GM18870 (cell line): ENCODE measurements around the gene KCP.

Source experiments
- ATAC-seq: cut with Tn5 transposase; IDR thresholded peaks from one replicate; pipeline ENCODE4 v1.9.1; 2021; ENCODE audit warnings: moderate library complexity; ENCODE audit not compliant: unreplicated experiment

KCP gene

GRCh38 chr7:128888756-128889095 lies 21.8 kb downstream of the KCP start:
- no peak for ATAC-seq

GRCh38 chr7:128888039-128888755 lies 22.3 kb downstream of the KCP start:
- ATAC-seq: no peak

GRCh38 chr7:128887169-128888038 lies 23.1 kb downstream of the KCP start:
- ATAC-seq: no peak

- no peak for ATAC-seq
Measured at GRCh38 chr7:128886391-128887168, 23.9 kb downstream of the KCP start.

DNA sequence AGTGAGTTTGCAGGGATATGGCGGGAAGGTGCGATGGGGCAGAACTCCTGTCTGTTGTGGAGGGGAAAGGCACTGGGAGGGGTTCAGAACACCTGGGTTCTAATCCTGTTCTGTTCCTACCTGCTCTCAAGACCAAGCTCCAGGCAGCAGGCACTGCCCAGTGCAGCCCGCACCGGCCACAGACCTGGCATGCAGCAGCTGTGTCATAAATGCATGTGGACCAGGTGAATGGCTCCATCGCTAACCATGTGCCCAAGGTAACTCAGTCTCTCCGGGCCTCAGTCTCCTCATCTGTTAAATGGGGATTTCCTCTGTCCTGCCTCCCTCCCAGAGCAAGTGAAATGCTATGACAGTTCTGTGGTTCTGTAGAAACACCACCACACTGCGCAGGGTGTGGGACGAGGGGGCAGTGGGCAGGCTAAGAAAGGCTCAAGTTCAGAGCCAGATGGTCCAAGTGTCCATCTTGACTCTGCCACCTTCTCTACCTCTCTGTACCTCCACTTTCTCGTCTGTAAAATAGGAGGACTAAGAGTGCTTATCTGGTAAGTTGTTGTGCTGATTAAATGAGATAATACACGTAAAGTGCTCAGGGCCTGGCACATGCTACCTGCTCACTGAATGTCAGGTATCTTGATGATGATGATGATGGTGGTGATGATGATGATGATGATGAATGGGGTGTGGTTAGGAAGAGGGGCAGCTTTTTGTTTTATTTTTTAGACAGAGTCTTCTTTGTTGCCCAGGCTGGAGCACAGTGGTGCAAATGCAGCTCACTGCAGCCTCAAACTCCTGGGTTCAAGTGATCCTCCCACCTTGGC lies 24.9 kb downstream of the KCP start:
- ATAC-seq: no peak

- ATAC-seq: no peak
Measured at GRCh38 chr7:128884561-128885369, 25.7 kb downstream of the KCP start.

DNA sequence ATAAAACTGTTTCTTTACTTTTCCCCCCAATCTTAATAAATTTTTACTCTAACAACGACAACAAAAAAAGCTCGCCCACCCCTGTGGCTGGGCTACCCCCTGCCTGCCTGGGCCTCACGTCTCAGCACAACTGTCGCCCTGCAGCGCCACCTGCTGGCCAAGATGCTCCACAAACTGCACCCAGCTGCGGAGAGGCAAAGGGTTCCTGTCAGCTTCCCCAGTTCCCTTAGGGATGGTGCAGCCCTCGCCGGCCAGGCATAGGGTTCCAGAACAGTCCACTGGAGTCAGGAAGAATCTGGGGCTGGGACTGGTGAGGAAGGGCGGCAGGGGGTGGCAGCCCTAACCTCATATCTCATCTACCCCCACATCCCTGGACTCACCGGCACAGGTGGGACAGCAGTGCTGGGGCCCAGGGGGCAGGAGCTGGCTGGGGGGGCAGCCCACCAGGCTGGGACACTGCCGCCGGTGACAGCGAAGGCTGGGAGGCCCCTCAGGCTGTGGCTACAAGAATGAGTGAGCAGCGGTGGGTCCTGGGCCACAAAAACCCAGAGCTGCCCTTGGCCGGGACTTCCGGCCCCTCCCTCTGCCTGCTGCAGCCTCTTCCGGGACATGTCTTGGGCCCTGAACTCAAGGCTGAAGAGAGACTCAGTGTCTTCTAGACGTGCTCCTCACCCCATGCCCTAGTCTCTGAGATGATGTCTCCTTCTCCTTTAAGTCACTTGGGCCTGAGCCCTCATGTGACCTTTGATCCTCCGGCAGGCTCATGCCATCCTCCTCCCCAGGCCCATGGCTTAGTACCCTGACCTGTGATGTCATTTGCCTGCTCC lies 26.7 kb downstream of the KCP start:
- ATAC-seq: no peak

GRCh38 chr7:128882134-128882533 lies 28.4 kb downstream of the KCP start:
- no peak for ATAC-seq

DNA sequence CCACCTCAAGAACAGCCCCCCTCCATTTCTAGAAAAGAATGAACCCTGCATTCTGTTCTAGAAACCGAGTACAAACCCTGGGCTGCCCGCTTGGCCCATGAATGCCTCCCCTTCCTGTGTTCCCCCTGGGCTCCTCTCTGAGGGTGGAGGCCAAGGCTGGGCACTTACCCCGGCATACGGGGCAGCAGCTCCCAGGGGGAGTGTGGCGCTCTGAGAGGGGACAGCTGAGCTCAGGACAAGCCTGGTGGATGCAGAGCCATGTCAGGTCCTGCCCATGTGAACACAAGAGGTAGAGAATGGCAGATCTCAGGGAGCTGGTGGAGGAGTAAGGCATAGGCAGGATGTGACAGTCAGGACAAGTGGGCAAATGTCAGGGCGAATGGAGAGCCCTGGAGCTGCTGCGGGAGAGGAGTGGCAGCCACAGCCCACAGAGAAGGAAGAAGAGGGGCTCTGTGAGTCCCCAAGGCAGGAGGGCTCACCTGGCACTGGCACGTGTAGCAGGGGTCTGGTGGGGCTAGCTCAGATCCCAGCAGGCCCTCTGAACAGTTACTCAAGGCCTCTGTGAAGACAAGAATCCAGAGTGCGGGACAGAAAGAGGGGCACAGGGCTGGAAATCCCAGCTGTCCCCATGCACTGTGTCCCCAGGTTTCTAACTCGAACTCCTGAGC lies 28.9 kb downstream of the KCP start:
- no peak for ATAC-seq

DNA sequence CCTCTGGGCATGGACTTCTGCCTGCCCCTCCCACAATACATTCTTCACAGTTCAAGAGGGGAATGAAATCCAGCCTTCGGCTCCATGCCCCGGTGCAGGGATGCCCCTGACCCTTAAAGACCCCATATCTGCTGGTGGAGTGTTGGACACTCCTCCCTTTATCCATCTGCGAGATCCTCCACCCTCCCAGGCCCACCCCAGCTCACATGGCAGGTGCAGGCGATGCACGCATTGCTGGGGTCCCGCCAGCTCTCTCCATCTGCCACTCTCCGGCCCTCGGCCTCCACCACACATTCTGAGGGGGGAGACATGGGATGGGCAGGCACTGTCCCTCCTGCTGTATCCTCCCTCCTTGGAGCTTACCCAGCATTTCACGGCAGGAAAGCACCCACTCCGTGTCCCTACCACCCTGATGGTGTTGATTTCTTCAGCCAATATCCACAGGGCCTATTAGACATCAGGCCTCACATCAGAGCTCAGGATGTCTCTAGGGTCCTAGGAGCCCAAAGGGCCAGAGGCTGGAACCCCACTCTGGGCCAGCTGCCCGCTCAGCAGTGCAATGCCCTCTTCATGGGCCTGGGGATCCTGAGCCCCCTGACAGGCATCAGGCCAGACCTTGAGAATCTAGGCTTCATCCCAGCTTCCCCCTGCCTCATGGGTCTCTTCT lies 29.6 kb downstream of the KCP start:
- ATAC-seq: no peak

- no peak for ATAC-seq
Measured at GRCh38 chr7:128879939-128880746, 30.4 kb downstream of the KCP start.

GRCh38 chr7:128879461-128879938 lies 31.0 kb downstream of the KCP start:
- ATAC-seq: no peak

DNA sequence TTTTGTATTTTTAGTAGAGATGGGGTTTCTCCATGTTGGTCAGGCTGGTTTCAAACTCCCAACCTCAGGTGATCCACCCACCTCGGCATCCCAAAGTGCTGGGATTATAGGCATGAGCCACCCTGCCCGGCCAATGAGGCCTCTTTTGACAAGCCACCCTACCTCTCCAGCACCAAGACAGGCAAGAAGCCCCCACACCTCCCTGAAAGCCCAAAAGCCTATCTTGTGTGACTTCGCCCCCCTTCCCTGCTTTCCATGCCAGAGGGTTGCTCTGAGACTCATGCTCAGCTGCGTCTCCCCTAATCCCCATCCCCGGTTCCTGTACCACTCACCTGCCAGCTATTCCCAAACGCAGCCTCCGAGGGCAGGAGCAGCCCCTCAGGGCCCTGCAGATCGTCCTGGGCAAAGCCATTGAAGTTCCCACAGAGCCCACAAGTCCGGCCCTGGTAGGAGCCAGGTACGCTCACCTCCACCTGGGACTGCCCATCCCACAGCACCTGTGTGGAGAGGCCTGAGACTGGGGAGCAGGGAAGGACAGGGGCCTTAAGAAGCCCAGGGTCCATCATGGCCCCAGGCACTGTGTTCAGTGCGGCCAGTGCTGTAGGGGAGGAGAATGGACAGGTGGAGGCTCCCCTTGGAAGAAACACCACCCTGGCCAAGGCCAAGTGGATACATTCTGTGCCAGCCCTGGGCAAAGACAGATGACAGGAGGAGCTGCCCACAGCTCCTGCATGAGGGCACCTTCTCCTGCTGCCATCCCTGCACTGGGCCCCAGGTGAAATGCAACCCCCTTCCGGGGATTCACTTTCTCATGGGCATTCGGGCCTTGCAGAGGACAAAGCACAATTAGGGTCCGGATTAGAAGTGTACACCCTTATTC lies 32.0 kb downstream of the KCP start:
- ATAC-seq: no peak

DNA sequence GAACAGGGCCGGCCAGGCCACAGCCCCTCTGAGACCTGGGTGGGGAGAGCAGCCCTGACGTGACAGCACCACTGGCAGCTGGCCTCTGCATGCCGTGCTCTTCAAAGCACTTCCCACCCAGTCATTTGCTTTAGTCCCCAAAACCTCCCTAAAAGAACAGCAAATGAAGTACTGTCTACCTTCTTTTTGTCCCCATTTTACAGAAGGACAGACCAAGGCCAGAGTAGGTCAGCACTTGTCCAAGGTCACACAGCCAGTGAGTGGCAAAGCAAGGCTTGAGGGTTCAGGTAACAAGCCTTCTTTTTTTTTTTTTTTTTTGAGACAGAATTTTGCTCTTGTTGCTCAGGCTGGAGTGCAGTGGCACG lies 32.8 kb downstream of the KCP start:
- no peak for ATAC-seq

GRCh38 chr7:128876978-128877755 lies 33.3 kb downstream of the KCP start:
- no peak for ATAC-seq
